ENCODE measurements around the gene FKBP5. TPM values are rescaled to one million over a fixed set of nuclear protein-coding genes. Genes with fewer than 3 reads are reported as not detected.

The FKBP5 gene
- total RNA-seq, 1 experiment from 2014 or later = 33.9 TPM

DNA sequence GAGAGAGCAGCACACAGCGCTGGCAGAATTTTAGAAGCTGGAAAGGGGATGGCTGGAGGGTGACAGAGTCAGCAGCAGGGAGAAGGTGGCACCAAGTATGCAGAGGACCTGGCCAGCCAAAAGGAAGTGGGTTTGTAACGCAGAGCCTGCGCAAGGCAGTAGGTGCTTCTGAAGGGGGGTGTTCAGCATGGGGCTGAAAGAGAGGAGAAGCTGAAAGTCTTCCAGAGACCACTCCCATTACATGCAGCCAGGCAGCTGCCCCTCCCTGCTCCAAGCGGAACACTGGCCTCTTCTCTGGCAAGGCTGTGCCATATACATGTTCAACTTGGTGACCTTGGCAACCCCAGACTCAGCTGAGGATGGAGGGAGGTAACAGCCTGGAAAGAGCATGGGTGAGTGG, 133.9 kb downstream of the FKBP5 start:
- Histone ChIP-seq H2BK12ac (ENCODE audit: insufficient read length, low read depth, low read length) (no peak overlapping the region), H3K79me1 (ENCODE audit: insufficient read depth, low read depth, low read length, poor library complexity, severe bottlenecking) (no peaks in the 10 kb centered on the region), H3K9ac (ENCODE audit: extremely low read depth, insufficient read length, low read length) (no peak overlapping the region), H2BK20ac (ENCODE audit: low read depth, low read length, poor library complexity, severe bottlenecking) (no peak overlapping the region), H3K56ac (ENCODE audit: insufficient read length, low read depth, low read length) (no peak overlapping the region), H3K14ac (ENCODE audit: insufficient read depth, low read length) (no peak overlapping the region), H3T11ph (ENCODE audit: low read length) (no peak overlapping the region), H3K4me2 (ENCODE audit: insufficient read depth, insufficient read length, low read length) (no peak overlapping the region), H3K9me3 (ENCODE audit: control insufficient read depth, low read depth, low read length) (no peaks in the 10 kb centered on the region), H3K4ac (ENCODE audit: low read depth, low read length) (no peak overlapping the region), H3K4me1 (ENCODE audit: insufficient read depth, low read length) (no peaks in the 10 kb centered on the region), H2BK120ac (ENCODE audit: low read depth, low read length, poor library complexity, severe bottlenecking) (no peak overlapping the region), H3K27me3 (ENCODE audit: insufficient read depth, low read length) (no peaks in the 10 kb centered on the region), H4K5ac (ENCODE audit: insufficient read length, low read depth, low read length) (no peak overlapping the region), H3K23me2 (ENCODE audit: insufficient read length, low read depth, low read length, poor library complexity, severe bottlenecking) (no peaks in the 10 kb centered on the region), H4K91ac (ENCODE audit: insufficient read length, low read depth, low read length) (no peak overlapping the region), H2BK15ac (ENCODE audit: low read depth, low read length) (no peak overlapping the region), H2AK5ac (ENCODE audit: insufficient read length, low read length) (no peak overlapping the region), H2BK5ac (ENCODE audit: insufficient read length, low read length) (no peak overlapping the region), H3K18ac (ENCODE audit: insufficient read length, low read depth, low read length) (no peak overlapping the region), H3K79me2 (ENCODE audit: insufficient read depth, low read length) (no peaks in the 10 kb centered on the region), H4K20me1 (ENCODE audit: control insufficient read depth, insufficient read depth, insufficient read length) (no peaks in the 10 kb centered on the region), H3K27ac (ENCODE audit: insufficient read length, low read depth, low read length) (no peak overlapping the region), H2AFZ (ENCODE audit: low read length) (no peak overlapping the region), H3K23ac (ENCODE audit: insufficient read length, low read depth, low read length) (no peak overlapping the region), H4K8ac (replicated peaks; ENCODE audit: insufficient read length, low read depth, low read length) (no peak overlapping the region)
- H3K9me3 Mint-ChIP-seq = peaks cover 2 to 4% of the 10 kb centered on the region in 2 experiments; a peak in 3 of 5 replicates
- TF ChIP-seq, protein P1, sequence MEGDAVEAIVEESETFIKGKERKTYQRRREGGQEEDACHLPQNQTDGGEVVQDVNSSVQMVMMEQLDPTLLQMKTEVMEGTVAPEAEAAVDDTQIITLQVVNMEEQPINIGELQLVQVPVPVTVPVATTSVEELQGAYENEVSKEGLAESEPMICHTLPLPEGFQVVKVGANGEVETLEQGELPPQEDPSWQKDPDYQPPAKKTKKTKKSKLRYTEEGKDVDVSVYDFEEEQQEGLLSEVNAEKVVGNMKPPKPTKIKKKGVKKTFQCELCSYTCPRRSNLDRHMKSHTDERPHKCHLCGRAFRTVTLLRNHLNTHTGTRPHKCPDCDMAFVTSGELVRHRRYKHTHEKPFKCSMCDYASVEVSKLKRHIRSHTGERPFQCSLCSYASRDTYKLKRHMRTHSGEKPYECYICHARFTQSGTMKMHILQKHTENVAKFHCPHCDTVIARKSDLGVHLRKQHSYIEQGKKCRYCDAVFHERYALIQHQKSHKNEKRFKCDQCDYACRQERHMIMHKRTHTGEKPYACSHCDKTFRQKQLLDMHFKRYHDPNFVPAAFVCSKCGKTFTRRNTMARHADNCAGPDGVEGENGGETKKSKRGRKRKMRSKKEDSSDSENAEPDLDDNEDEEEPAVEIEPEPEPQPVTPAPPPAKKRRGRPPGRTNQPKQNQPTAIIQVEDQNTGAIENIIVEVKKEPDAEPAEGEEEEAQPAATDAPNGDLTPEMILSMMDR (conservative IDR thresholded peaks at IDR 0.05) = no peak
- H3K4me1 Mint-ChIP-seq = peaks cover 0 to 4% of the 10 kb centered on the region in 2 experiments; a peak in 2 of 4 replicates
- no peak overlapping the region for H3K4me3 Mint-ChIP-seq
- no peak overlapping the region for H3K27ac Mint-ChIP-seq
- no peaks in the 10 kb centered on the region; the same call in 1 of the 2 replicates for H3K27me3 Mint-ChIP-seq (ENCODE audit: low read depth)
- peaks cover 0 to 4% (median 0%) of the 10 kb centered on the region in 3 experiments; a peak in 1 of 7 replicates for H3K36me3 Mint-ChIP-seq (ENCODE audit: insufficient read depth in 1 of 3, low read depth in 3 of 3)
- no CpG with 5 or more reads among the region's 4 CpGs for WGBS (ENCODE audit: extremely low coverage, insufficient read length, low lambda C conversion rate)
- no peak for DNase-seq
